Pancreas (tissue), 10 donors: ENCODE measurements around the gene C19orf85. TPM values are rescaled to one million over a fixed set of nuclear protein-coding genes. Genes with fewer than 3 reads are reported as not detected.
"Not testable (repeated sequence)": the region's sequence is repeated elsewhere in the genome, so short reads cannot be mapped to it uniquely, and the experiment has no call there.

ENCODE experiments used
- ATAC-seq, 4 donors: fragments of 200-7000 bp; cut with Tn5 transposase; one replicate each; pipeline versions ENCODE4 v1.8.0 to v1.9.1; 2020; ENCODE audit warnings: mild to moderate bottlenecking in 4 of 4, moderate library complexity in 4 of 4
- DNase-seq, 6 donors: peaks; one replicate each; pipeline ENCODE4 v3.0.0-alpha.2; 2020
- FAIRE-seq: peaks from 2 replicates; lab custom pipeline; 2012; peaks lifted over from hg19 to GRCh38; lab: Jason Lieb, UNC
- H3K27ac ChIP-seq, 4 donors: fragments of 200-600 bp; sonication (generic); 1 replicate in 3 of 4; 2 replicates in 1 of 4; pipeline versions ENCODE4 v1.5.0 to v1.8.0; 2020
- H3K27me3 ChIP-seq, 4 donors: fragments of 200-600 bp; one replicate each; pipeline ENCODE4 v1.8.0; 2021
- H3K36me3 ChIP-seq, 3 donors: fragments of 200-600 bp; sonication (generic) in 1 of 3; one replicate each; pipeline versions ENCODE4 v1.5.0 to v1.8.0; 2020 to 2021
- H3K4me1 ChIP-seq, 3 donors: fragments of 200-600 bp; one replicate each; pipeline ENCODE4 v1.8.0; 2021
- H3K4me3 ChIP-seq, 4 donors: fragments of 200-600 bp; sonication (generic) in 2 of 4; one replicate each; pipeline versions ENCODE4 v1.5.0 to v1.8.0; 2020 to 2021
- H3K9me3 ChIP-seq, 4 donors: fragments of 200-600 bp; one replicate each; pipeline ENCODE4 v1.8.0; 2021
- WGBS, 2 donors: extraction: QIAGEN DNeasy Blood & Tissue Kit; methylation state at CpG; one replicate each; pipeline ENCODE4 v1.1.7; 2013; 5-methylcytosine and 5-hydroxymethylcytosine counted together
- intact Hi-C, 3 donors: fragments of 100-400 bp; cut with DNase I; formaldehyde crosslinking; loops; one replicate each; pipeline versions ENCODE4 v1.11.1 to v1.14.2; 2022
- polyA plus RNA-seq, 2 donors: library from polyadenylated mRNA; stranded (reverse); fragments of 200-250 nt; gene quantifications; one replicate each; pipeline ENCODE4 v1.2.3, GENCODE V29; 2013
- total RNA-seq, 6 donors: library from RNA; stranded (reverse); fragmentation: NEBNext Ultra II Directional in 4 of 6; extraction: Animal tissue kit (Norgen Biotek cat#: 25700) in 4 of 6; gene quantifications; one replicate each; pipeline versions ENCODE4 v1.2.1 to v1.2.4, GENCODE V29; 2021 to 2023
- TF ChIP-seq, protein P1 (sequence below), 4 donors: fragments of 200-600 bp; sonication (generic) in 3 of 4; IDR thresholded peaks; one replicate each; pipeline versions ENCODE4 v1.5.0 to v1.8.0; 2021; ENCODE audit warnings: antibody characterized with exemption in 4 of 4
- donor health status: healthy with polysubstance abuse.
- donor health status: DM: no; HTN: no; CAD: no; lungs with moderate emphysema.
- donor health status: DM: no; HTN: no; CAD: no.
- donor health status: control.
- donor health status: control.
- donor health status: Bipolar disorder and iron deficiency.
- donor health status: DM: yes; HTN: yes; CAD: no.
- donor health status: DM: no; HTN: no; CAD: no.
- donor health status: DM: no; HTN: no; CAD: no.
- donor health status: DM: yes; HTN: yes; CAD: no.

The C19orf85 gene
- total and polyA plus RNA-seq, 8 donors, result not detected

- FAIRE-seq (no peak), DNase-seq (peak in 1 of 6 donors; percentile 55), ATAC-seq (peak in 1 of 4 donors; percentile 4)
- H3K9me3 ChIP-seq, result no peaks in the 10 kb centered on the region
- H3K4me1 ChIP-seq, result peaks cover 0 to 4% (median 0%) of the 10 kb centered on the region in 3 donors
- no peaks in the 10 kb centered on the region for H3K36me3 ChIP-seq
- H3K27me3 ChIP-seq, result peaks cover 0 to 3% (median 0%) of the 10 kb centered on the region in 4 donors
- H3K27ac ChIP-seq, result no peak overlapping the region
- 2 to 4% methylated on average over 36 to 80 of the region's 80 CpGs for WGBS, 2 donors
- TF ChIP-seq, protein P1, sequence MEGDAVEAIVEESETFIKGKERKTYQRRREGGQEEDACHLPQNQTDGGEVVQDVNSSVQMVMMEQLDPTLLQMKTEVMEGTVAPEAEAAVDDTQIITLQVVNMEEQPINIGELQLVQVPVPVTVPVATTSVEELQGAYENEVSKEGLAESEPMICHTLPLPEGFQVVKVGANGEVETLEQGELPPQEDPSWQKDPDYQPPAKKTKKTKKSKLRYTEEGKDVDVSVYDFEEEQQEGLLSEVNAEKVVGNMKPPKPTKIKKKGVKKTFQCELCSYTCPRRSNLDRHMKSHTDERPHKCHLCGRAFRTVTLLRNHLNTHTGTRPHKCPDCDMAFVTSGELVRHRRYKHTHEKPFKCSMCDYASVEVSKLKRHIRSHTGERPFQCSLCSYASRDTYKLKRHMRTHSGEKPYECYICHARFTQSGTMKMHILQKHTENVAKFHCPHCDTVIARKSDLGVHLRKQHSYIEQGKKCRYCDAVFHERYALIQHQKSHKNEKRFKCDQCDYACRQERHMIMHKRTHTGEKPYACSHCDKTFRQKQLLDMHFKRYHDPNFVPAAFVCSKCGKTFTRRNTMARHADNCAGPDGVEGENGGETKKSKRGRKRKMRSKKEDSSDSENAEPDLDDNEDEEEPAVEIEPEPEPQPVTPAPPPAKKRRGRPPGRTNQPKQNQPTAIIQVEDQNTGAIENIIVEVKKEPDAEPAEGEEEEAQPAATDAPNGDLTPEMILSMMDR (IDR thresholded peaks at IDR 0.05), result no peak
- peak overlapping the region in 1 of 4 donors; percentile 7 for H3K4me3 ChIP-seq
- intact Hi-C loops, result no loop called here
Observed at GRCh38 chr19:55451163-55451964, 13.2 kb downstream of the C19orf85 start.

DNA sequence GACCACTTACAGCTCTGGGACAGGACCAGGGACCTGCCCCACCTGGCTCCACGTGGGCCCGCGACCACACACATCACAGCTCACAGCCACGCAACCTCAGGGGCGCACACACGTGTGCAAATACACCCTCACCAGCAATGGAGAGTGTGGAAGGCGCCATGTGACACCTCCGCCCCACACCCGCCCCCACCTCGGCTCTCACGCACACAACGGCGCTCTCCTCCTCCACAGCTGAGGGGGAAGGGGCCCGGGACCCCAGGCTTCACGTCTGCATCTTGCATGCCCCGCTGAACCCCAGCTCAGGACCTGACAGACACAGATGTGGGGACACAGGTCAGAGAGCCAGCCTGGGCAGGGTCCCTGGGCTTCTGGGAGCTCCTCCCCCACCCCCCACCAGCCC lies 15.1 kb downstream of the C19orf85 start:
- H3K4me3 ChIP-seq, result no peak overlapping the region

DNA sequence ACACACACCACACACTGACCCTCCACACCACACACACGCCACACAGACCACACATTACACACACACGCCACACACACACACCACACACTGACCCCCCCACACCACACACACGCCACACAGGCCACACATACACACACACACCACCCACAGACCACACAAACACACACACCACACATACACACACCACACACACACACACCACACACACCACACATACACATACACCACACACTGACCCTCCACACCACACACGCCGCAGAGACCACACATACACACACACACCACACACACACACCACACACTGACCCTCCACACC lies 16.4 kb downstream of the C19orf85 start:
- H3K4me1 ChIP-seq, H3K36me3 ChIP-seq, FAIRE-seq, H3K9me3 ChIP-seq, H3K27me3 ChIP-seq, ATAC-seq, DNase-seq, H3K4me3 ChIP-seq, intact Hi-C loops, H3K27ac ChIP-seq: not testable (repeated sequence)
- WGBS, 2 donors, result 72 to 90% methylated on average over 5 of the region's 5 CpGs

More for the DNA sequence above, 15.1 kb downstream of the C19orf85 start:
- H3K4me1 ChIP-seq, result peaks cover 0 to 4% (median 0%) of the 10 kb centered on the region in 3 donors
- no peak for ATAC-seq
- H3K9me3 ChIP-seq, result no peaks in the 10 kb centered on the region
- intact Hi-C loops, result no loop called here
- no peak overlapping the region for H3K27ac ChIP-seq
- no peak for FAIRE-seq
- TF ChIP-seq, protein P1 (IDR thresholded peaks at IDR 0.05), result no peak
- WGBS, 2 donors, result 24% methylated on average over 16 of the region's 16 CpGs
- H3K27me3 ChIP-seq, result peaks cover 0 to 7% (median 2%) of the 10 kb centered on the region in 4 donors
- DNase-seq, result peak in 1 of 6 donors; percentile 67
- no peaks in the 10 kb centered on the region for H3K36me3 ChIP-seq

GRCh38 chr19:55447421-55448174 lies 17.0 kb downstream of the C19orf85 start:
- no peak overlapping the region for H3K4me3 ChIP-seq
- intact Hi-C loops, result no loop called here
- WGBS, 2 donors, result 22 to 24% methylated on average over 16 of the region's 16 CpGs
- peaks cover 0 to 4% (median 0%) of the 10 kb centered on the region in 3 donors for H3K4me1 ChIP-seq
- H3K36me3 ChIP-seq, result no peaks in the 10 kb centered on the region
- peak in 3 of 4 donors; percentile 28 to 47 (median 43) for ATAC-seq
- no peak for FAIRE-seq
- peaks cover 0 to 9% (median 4%) of the 10 kb centered on the region in 4 donors for H3K27me3 ChIP-seq
- peak in 1 of 6 donors; percentile 44 for DNase-seq
- H3K9me3 ChIP-seq, result no peaks in the 10 kb centered on the region
- no peak overlapping the region for H3K27ac ChIP-seq
- TF ChIP-seq, protein P1 (IDR thresholded peaks at IDR 0.05), result no peak

DNA sequence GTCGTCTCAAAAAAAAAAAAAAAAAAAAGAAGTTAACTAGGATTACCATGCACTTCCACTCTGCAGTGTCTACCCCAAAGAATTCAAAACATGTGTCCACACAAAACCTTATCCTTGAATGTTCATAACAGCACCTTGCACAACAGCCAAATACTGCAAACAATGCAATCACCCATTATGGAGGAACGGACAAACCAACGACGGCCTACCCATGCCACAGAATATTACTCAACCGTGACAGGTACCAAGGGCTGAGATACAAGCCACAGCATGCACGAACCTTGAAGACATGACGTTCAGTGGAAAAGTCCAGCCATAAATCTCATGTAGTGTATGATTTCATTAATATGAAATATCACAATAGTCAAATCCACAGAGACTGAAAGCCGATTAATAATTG lies 18.5 kb downstream of the C19orf85 start:
- 31 to 45% methylated on average over 8 of the region's 8 CpGs for WGBS, 2 donors
- Histone ChIP-seq H3K4me3 (no peak overlapping the region), H3K4me1 (no peaks in the 10 kb centered on the region), H3K27ac (no peak overlapping the region), H3K9me3 (no peaks in the 10 kb centered on the region), H3K27me3 (peaks cover 0 to 14% (median 5%) of the 10 kb centered on the region in 4 donors), H3K36me3 (no peaks in the 10 kb centered on the region)
- ATAC-seq (no peak), DNase-seq (no peak), FAIRE-seq (no peak)
- TF ChIP-seq, protein P1 (IDR thresholded peaks at IDR 0.05), result no peak
- intact Hi-C loops, result no loop called here
